ENCODE measurements around the gene MPDZ.

DNA sequence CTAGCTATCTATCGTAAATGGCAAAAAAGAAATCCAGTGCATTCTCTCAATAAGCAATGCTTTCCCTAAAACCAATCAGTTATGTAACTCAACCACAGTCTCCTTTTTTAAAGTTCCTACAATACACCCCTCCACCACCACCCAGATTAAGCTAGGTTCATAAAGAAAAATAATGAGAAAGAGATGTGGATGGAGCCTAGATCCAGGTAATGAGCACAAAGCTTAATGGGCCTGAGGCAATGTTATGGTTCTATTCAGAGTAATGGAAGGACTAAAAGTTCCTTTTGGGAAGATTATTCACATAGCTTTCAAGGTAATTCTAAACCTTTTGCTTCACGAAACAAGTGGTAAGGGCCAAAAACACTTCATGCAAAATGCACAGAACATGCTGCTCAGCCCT is 113.5 kb downstream of the MPDZ start:
- TF ChIP-seq OVOL3 (tag by site-specific recombination; IDR thresholded peaks at IDR 0.05) (no peak), ZNF548 (tag by site-specific recombination; IDR thresholded peaks at IDR 0.05) (no peak), ZNF10 (tag by site-specific recombination; IDR thresholded peaks at IDR 0.05) (no peak), ZNF677 (tag by site-specific recombination; IDR thresholded peaks at IDR 0.05) (no peak), ZNF621 (tag by site-specific recombination; IDR thresholded peaks at IDR 0.05) (no peak), ZNF114 (tag by site-specific recombination; IDR thresholded peaks at IDR 0.05) (no peak), ZNF274 (IDR thresholded peaks at IDR 0.05; ENCODE audit: low read length) (no peak), ZNF274 (tag by site-specific recombination; IDR thresholded peaks at IDR 0.05; ENCODE audit: borderline replicate concordance) (no peak), KLF16 (tag by site-specific recombination; IDR thresholded peaks at IDR 0.05) (no peak), ZNF23 (tag by site-specific recombination; IDR thresholded peaks at IDR 0.05; ENCODE audit: borderline replicate concordance) (no peak)
- TF ChIP-seq, protein P1, sequence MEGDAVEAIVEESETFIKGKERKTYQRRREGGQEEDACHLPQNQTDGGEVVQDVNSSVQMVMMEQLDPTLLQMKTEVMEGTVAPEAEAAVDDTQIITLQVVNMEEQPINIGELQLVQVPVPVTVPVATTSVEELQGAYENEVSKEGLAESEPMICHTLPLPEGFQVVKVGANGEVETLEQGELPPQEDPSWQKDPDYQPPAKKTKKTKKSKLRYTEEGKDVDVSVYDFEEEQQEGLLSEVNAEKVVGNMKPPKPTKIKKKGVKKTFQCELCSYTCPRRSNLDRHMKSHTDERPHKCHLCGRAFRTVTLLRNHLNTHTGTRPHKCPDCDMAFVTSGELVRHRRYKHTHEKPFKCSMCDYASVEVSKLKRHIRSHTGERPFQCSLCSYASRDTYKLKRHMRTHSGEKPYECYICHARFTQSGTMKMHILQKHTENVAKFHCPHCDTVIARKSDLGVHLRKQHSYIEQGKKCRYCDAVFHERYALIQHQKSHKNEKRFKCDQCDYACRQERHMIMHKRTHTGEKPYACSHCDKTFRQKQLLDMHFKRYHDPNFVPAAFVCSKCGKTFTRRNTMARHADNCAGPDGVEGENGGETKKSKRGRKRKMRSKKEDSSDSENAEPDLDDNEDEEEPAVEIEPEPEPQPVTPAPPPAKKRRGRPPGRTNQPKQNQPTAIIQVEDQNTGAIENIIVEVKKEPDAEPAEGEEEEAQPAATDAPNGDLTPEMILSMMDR (tag by site-specific recombination; IDR thresholded peaks at IDR 0.05), result no peak
- TF ChIP-seq, protein P2, sequence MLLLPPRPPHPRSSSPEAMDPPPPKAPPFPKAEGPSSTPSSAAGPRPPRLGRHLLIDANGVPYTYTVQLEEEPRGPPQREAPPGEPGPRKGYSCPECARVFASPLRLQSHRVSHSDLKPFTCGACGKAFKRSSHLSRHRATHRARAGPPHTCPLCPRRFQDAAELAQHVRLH (tag by site-specific recombination; IDR thresholded peaks at IDR 0.05), result no peak
